ENCODE data around the gene TMEM132E.
A peak's percentile ranks its signal among the peaks of the same experiment; 100 is the strongest.

The TMEM132E gene

DNA sequence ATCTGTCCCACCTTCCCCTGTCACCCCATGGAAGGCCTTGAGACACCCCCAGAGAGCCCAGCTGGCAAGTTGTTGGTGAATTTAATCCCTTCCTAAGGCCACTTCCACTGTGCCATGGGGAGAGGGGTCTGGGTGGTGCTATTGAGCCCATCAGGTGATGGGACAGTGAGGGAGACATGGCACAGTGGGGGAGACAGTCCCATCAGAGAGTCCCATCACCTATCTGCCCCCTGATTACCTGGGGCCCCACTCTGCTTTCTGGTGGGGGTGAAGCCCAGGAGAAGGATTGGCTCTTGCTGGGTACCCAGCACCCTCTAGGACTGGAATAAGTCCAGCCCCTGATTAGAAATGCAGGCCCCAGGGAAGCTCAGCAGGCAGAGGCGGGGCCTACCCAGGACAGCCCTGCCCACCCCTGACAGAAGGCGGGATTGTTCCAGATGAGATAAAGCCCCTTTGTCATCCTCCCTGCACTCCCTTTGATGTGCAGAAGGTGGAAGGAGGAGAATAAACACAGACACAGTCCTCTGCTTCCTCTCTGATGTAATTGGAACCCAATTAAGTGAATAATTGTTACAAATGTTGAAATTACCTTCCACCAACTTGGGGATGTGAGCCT, 18.9 kb downstream of the TMEM132E start:
- no peaks in the 10 kb centered on the region for H3K36me3 ChIP-seq (replicated peaks; ENCODE audit: low read depth, low read length)
- peak overlapping the region; percentile 34 for H3K4me3 ChIP-seq (ENCODE audit: low read length)
- H3K9ac ChIP-seq (ENCODE audit: low read length): no peak overlapping the region
- peaks cover 31% of the 10 kb centered on the region for H3K27me3 ChIP-seq (ENCODE audit: low read depth, low read length)
- H3K4me1 ChIP-seq (ENCODE audit: low read length): peaks cover 40% of the 10 kb centered on the region
- no peaks in the 10 kb centered on the region for H3K79me2 ChIP-seq (ENCODE audit: low read length)
- TF ChIP-seq, protein P1, sequence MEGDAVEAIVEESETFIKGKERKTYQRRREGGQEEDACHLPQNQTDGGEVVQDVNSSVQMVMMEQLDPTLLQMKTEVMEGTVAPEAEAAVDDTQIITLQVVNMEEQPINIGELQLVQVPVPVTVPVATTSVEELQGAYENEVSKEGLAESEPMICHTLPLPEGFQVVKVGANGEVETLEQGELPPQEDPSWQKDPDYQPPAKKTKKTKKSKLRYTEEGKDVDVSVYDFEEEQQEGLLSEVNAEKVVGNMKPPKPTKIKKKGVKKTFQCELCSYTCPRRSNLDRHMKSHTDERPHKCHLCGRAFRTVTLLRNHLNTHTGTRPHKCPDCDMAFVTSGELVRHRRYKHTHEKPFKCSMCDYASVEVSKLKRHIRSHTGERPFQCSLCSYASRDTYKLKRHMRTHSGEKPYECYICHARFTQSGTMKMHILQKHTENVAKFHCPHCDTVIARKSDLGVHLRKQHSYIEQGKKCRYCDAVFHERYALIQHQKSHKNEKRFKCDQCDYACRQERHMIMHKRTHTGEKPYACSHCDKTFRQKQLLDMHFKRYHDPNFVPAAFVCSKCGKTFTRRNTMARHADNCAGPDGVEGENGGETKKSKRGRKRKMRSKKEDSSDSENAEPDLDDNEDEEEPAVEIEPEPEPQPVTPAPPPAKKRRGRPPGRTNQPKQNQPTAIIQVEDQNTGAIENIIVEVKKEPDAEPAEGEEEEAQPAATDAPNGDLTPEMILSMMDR (IDR thresholded peaks at IDR 0.05; ENCODE audit: low read depth, low read length): no peak
- TF ChIP-seq EZH2phosphoT487 (IDR thresholded peaks at IDR 0.05; ENCODE audit: low read depth): no peak
- H3K27ac ChIP-seq (ENCODE audit: low read length): peak overlapping the region; percentile 18; the same call in 1 of the 2 replicates
- peak overlapping the region; percentile 73 for H3K4me2 ChIP-seq (ENCODE audit: low read length)
- H2AFZ ChIP-seq (ENCODE audit: low read depth, low read length): no peak overlapping the region
- H4K20me1 ChIP-seq (ENCODE audit: insufficient read depth, low read length): peaks cover 3% of the 10 kb centered on the region; the same call in 1 of the 2 replicates
- H3K9me3 ChIP-seq (ENCODE audit: insufficient read depth, low read length): no peaks in the 10 kb centered on the region

DNA sequence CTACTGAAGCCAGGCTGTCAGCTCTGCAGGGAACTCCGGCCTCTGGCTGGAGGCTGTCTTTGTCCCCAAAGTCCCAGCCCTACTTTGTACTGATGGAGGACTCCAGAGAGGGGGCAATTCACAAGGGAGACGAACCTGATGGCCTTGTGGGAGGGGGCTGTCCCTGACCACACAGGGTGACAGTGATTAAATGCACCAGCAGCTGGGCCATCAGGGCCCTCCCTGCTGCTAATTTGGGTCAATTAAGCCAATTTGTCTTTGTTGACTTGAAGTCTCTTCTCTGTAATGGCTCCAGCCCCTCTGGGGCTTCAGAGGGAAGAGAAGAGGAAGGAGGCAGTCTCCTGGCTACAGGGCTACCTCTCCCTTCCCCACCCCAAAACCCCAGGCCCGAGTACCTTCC, 22.0 kb downstream of the TMEM132E start:
- H3K4me1 ChIP-seq (ENCODE audit: low read length): peaks cover 40% of the 10 kb centered on the region
- no peaks in the 10 kb centered on the region for H3K36me3 ChIP-seq (replicated peaks; ENCODE audit: low read depth, low read length)
- H3K27ac ChIP-seq (ENCODE audit: low read length): no peak overlapping the region
- TF ChIP-seq EZH2phosphoT487 (IDR thresholded peaks at IDR 0.05; ENCODE audit: low read depth): no peak
- TF ChIP-seq, protein P1 (IDR thresholded peaks at IDR 0.05; ENCODE audit: low read depth, low read length): no peak
- H3K4me2 ChIP-seq (ENCODE audit: low read length): no peak overlapping the region
- H3K4me3 ChIP-seq (ENCODE audit: low read length): no peak overlapping the region
- peaks cover 16% of the 10 kb centered on the region for H3K27me3 ChIP-seq (ENCODE audit: low read depth, low read length)
- H4K20me1 ChIP-seq (ENCODE audit: insufficient read depth, low read length): peaks cover 3% of the 10 kb centered on the region; the same call in 1 of the 2 replicates
- H3K79me2 ChIP-seq (ENCODE audit: low read length): no peaks in the 10 kb centered on the region
- H3K9ac ChIP-seq (ENCODE audit: low read length): no peak overlapping the region
- H3K9me3 ChIP-seq (ENCODE audit: insufficient read depth, low read length): no peaks in the 10 kb centered on the region
- no peak overlapping the region for H2AFZ ChIP-seq (ENCODE audit: low read depth, low read length)

DNA sequence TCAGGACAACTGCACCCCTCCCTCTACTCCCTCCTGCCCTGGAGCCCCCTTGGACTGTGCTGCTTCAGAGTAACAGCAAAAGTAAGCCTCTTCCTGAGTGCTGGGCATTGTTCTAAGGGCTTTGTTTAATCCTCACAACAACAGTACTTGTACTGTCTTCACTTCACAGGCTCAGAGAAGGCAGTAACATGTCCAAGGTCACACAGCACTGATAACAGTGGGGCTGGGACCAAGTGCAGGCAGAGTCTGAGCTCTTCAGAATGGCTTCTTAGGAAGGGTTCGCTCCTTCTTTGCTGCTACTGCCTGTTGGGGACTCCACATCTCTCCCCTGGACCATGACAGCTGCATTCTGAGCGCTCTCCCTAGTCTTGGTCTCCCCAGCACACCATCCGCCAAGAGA, 24.6 kb downstream of the TMEM132E start:
- no peak for TF ChIP-seq EZH2phosphoT487 (IDR thresholded peaks at IDR 0.05; ENCODE audit: low read depth)
- TF ChIP-seq, protein P1 (IDR thresholded peaks at IDR 0.05; ENCODE audit: low read depth, low read length): no peak
- H3K27me3 ChIP-seq (ENCODE audit: low read depth, low read length): peaks cover 41% of the 10 kb centered on the region
- no peaks in the 10 kb centered on the region for H3K36me3 ChIP-seq (replicated peaks; ENCODE audit: low read depth, low read length)

DNA sequence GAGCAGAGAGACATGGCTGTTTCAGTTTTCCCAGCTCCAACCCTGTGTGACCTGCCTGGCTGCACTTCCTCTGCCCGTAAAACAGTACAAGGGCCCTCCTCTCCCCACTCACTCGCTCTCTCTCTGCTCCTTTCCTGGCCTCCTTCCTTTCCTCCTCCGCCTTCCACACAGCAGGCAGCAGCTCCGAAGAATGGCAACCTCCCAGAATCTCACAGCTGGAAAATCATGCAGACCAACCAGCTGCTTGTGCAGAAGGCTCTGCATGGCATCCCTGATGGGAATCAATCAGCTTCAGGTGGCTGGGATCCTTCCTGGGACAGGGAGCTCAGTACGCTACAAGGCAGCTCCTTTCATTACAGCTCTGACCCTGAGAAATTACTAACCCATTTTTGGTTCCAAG, 27.4 kb downstream of the TMEM132E start:
- Histone ChIP-seq H3K4me3 (ENCODE audit: low read length) (no peak overlapping the region), H3K27ac (ENCODE audit: low read length) (no peak overlapping the region), H3K9ac (ENCODE audit: low read length) (no peak overlapping the region), H3K9me3 (ENCODE audit: insufficient read depth, low read length) (no peaks in the 10 kb centered on the region), H3K36me3 (replicated peaks; ENCODE audit: low read depth, low read length) (no peaks in the 10 kb centered on the region), H3K4me1 (ENCODE audit: low read length) (no peaks in the 10 kb centered on the region), H3K27me3 (ENCODE audit: low read depth, low read length) (peaks cover 65% of the 10 kb centered on the region), H3K4me2 (ENCODE audit: low read length) (no peak overlapping the region), H2AFZ (ENCODE audit: low read depth, low read length) (no peak overlapping the region), H3K79me2 (ENCODE audit: low read length) (no peaks in the 10 kb centered on the region), H4K20me1 (ENCODE audit: insufficient read depth, low read length) (peaks cover 4% of the 10 kb centered on the region; the same call in 1 of the 2 replicates)
- TF ChIP-seq EZH2phosphoT487 (IDR thresholded peaks at IDR 0.05; ENCODE audit: low read depth): no peak
- TF ChIP-seq, protein P1 (IDR thresholded peaks at IDR 0.05; ENCODE audit: low read depth, low read length): no peak

More for the DNA sequence above, 24.6 kb downstream of the TMEM132E start:
- Histone ChIP-seq H3K79me2 (ENCODE audit: low read length) (no peaks in the 10 kb centered on the region), H3K4me3 (ENCODE audit: low read length) (no peak overlapping the region), H3K9me3 (ENCODE audit: insufficient read depth, low read length) (no peaks in the 10 kb centered on the region), H4K20me1 (ENCODE audit: insufficient read depth, low read length) (no peaks in the 10 kb centered on the region), H3K27ac (ENCODE audit: low read length) (no peak overlapping the region), H3K4me1 (ENCODE audit: low read length) (peaks cover 17% of the 10 kb centered on the region), H2AFZ (ENCODE audit: low read depth, low read length) (no peak overlapping the region), H3K4me2 (ENCODE audit: low read length) (no peak overlapping the region), H3K9ac (ENCODE audit: low read length) (no peak overlapping the region)

All from OCI-LY3 (cell line).